HT1080 (cell line): ENCODE measurements around the gene TOR1B. TPM values are rescaled to one million over a fixed set of nuclear protein-coding genes. Genes with fewer than 3 reads are reported as not detected.
A peak's percentile ranks its signal among the peaks of the same experiment; 100 is the strongest.
"Not testable (repeated sequence)": the region's sequence is repeated elsewhere in the genome, so short reads cannot be mapped to it uniquely, and the experiment has no call there.

Experiments
- DNase-seq: peaks from one replicate; pipeline ENCODE4 v3.0.0-alpha.2; 2015; ENCODE audit warnings: low read depth
- total RNA-seq: library from RNA; depleted of rRNA; stranded (reverse); fragments of >200 nt; shearing (Covaris generic); gene quantifications from 2 replicates; pipeline ENCODE4 v1.2.3, GENCODE V29; 2014

Gene TOR1B
- total RNA-seq, 1 experiment from 2014 or later, result 34.3 TPM

GRCh38 chr9:129776566-129776937, 26.4 kb upstream of the TOR1B start:
- no peak for DNase-seq

- DNase-seq, result peak; percentile 99
These were observed 25.8 kb upstream of the TOR1B start for GRCh38 chr9:129776938-129777768.

DNA sequence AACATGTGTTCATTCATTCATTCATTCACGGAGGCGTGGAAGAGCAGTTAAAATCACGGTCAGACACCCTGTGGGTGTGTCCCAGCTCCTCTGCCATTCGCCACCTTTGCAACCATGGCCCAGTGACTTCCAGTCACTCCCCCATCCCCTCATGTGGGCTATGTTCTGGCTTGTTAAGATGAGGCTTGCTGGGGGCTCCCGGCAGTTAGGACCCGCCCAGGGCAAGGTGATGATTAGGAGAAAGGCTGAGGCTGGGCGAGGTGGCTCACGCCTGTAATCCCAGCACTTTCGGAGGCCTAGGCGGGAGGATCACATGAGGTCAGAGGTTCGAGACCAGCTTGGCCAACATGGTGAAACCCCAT, 25.2 kb upstream of the TOR1B start:
- no peak for DNase-seq

GRCh38 chr9:129778469-129778868, 24.5 kb upstream of the TOR1B start:
- DNase-seq, result no peak

DNA sequence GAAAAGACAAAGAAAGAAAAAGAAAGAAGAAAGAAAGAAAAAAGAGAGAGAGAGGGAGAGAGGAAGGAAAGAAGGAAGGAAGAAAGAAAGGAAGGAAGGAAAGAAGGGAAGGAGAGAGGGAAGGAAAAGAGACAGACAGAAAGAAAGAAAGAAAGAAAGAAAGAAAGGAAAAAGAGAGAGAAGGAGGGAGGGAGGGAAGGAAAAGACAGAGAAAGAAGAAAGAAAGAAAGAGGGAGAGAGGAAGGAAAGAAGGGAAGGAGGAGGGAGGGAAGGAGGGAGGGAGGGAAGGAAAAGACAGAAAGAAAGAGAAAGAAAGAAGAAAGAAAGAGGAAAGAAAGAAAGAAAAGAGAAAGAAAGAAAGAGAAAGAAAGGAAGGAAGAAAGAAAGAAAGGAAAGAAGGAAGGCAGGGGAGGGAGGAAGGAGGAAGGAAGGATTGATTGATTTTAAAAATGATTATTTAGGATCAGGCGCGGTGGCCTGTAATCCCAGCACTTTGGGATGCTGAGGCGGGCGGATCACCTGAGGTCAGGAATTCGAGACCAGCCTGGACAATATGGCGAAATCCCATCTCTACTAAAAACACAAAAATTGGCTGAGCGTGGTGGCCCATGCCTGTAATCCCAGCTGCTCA, 23.3 kb upstream of the TOR1B start:
- no peak for DNase-seq

GRCh38 chr9:129781131-129781530, 21.9 kb upstream of the TOR1B start:
- no peak for DNase-seq

GRCh38 chr9:129781981-129782380, 21.0 kb upstream of the TOR1B start:
- DNase-seq, result no peak

- peak; percentile 57 for DNase-seq
These were observed 19.2 kb upstream of the TOR1B start for GRCh38 chr9:129783516-129784361.

DNA sequence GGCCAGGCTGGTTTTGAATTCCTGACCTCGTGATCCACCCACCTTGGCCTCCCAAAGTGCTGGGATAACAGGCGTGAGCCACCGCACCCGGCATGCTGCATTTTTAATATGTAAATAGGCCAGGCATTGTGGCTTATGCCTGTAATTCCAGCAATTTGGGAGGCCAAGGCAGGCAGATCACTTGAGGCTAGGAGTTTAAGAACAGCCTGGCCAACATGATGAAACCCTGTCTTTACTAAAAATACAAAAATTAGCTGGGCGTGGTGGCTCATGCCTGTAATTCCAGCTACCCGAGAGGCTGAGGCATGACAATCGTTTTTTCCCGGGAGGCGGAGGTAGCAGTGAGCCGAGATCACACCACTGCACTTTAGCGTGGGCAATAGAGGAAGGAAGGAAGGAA, 18.0 kb upstream of the TOR1B start:
- not testable (repeated sequence) for DNase-seq

- no peak for DNase-seq
These were observed 17.1 kb upstream of the TOR1B start for GRCh38 chr9:129785866-129786265.

- no peak for DNase-seq
These were observed 16.5 kb upstream of the TOR1B start for GRCh38 chr9:129786481-129786880.

DNA sequence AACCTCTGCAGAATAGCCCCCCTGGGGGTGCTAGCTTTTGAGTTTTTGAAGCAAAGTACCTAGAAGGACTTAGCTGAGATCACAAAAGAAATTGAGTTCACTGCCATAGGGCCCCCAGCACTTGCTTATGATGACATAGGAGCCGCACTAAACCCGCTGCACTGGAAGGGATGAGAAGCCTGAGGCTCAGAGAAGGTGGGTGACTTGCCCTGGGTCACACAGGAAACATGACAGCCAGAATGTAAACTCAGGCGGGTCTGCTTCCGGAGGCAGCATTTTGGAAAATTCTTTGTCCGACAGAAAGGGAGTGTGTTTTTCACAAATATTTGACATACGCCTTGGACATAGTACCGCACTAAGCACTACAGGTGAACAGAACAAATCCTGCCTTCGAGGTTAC, 8.4 kb upstream of the TOR1B start:
- DNase-seq, result no peak

DNA sequence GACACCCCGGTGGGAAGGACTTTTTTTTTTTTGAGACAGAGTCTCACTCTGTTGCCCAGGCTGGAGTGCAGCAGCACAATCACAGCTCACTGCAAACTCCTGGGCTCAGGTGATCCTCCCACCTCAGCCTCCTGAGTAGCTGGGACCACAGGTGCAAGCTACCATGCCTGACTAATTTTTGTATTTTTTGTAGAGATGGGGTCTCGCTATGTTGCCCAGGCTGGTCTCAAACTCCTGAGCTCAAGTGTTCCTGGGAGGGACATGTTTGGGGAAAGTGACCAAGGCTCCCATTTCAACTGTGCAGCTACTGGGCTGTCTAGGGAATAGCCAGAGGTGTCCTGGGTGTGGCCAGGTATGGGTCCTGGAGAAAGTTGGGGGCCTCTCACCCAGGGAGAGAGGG, 7.0 kb upstream of the TOR1B start:
- DNase-seq, result not testable (repeated sequence)

DNA sequence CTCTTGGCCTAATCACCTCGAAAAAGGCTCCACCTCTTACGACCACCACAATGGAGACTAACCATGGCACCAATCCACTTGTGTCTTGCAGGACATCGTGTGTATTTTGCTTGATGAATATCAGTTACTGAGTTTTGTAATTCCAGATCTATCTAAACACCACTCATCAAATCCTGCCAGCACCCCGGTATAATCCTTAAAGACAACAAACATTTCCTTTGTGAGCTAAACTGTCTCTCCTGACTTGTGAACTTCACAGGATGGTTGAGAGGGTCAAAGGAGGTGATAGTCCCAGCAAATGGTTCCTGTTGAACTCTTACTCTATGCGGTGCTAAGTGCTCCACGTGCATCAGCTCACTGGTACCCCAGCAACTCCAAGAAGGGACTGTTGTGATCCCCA, 4.0 kb upstream of the TOR1B start:
- no peak for DNase-seq

GRCh38 chr9:129801504-129801903, 1.5 kb upstream of the TOR1B start:
- no peak for DNase-seq

DNA sequence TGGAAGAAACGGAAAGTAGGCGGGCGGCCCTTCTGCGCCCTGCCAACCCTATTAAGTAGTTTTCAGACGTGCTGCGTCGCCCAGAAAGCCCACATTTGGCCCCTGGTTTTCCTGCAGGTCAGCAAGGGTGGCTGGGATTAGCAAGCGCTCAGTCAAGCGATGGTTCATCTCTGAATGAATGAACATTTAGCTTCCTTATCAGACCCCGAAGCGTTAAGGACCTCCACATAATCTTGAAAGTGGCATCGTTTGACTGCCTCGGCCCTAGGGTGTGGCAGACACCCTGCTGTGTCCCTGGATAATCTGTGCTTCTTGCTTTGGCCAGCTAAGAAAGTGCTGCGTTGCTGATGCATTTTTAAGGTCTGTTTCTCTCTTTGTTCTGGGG, 684 bp downstream of the TOR1B start:
- DNase-seq, result no peak

GRCh38 chr9:129806061-129806460, 3.1 kb downstream of the TOR1B start:
- no peak for DNase-seq

DNA sequence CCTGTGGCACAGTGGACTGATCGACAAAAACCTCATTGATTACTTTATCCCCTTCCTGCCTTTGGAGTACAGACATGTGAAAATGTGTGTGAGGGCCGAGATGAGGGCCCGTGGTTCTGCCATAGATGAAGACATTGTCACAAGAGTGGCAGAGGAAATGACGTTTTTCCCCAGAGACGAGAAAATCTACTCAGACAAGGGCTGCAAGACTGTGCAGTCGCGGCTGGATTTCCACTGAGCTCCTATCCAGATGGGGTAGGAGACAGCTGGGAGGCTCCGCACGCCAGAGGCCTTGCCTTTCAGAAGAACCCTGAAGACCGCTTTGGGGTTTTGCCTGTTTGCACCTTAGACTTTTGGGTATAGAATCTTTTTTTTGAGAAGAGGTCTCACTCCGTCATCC, 6.4 kb downstream of the TOR1B start:
- DNase-seq, result no peak

DNA sequence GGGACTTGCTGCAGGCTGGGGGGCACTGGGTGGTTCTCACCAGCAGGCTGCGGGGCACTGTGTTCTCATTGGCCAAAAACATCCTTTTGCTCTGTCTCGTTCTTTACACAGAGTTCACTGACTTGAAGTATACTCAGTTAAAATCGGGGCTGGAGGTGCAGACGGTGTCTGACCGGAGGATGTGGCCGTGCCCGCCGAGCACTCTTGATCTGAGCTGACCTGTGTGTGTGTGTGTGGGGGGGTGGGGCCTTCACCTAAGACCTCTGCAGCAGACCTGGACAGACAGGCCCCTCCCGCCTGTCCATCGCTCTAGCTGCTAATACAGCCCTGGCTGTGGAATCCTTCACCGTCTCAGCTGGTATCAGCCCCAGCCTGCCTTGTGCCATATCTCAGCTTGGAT, 7.1 kb downstream of the TOR1B start:
- no peak for DNase-seq

- DNase-seq, result no peak
These were observed 7.8 kb downstream of the TOR1B start for GRCh38 chr9:129810788-129811187.

GRCh38 chr9:129811967-129812363, 9.0 kb downstream of the TOR1B start:
- DNase-seq, result no peak

- DNase-seq, result no peak
These were observed 9.4 kb downstream of the TOR1B start for GRCh38 chr9:129812385-129812784.
